ENCODE results near the gene MICAL2.

GRCh38 chr11:12232817-12233601 lies 122.6 kb downstream of the MICAL2 start:
- TF ChIP-seq POLR2AphosphoS5 (IDR thresholded peaks at IDR 0.05; ENCODE audit: low read depth, low read length), result no peak
- TF ChIP-seq POLR2A (IDR thresholded peaks at IDR 0.05; ENCODE audit: low read depth, low read length), result no peak
- TF ChIP-seq SPI1 (IDR thresholded peaks at IDR 0.05; ENCODE audit: low read depth, low read length), result no peak
- TF ChIP-seq TAF1 (IDR thresholded peaks at IDR 0.05; ENCODE audit: low read depth, low read length), result no peak
- TF ChIP-seq PAX5 (IDR thresholded peaks at IDR 0.05; ENCODE audit: insufficient read depth, low read length, severe bottlenecking), result no peak
- no peak for TF ChIP-seq POU2F2 (IDR thresholded peaks at IDR 0.05; ENCODE audit: low read depth, low read length)
